Measurements from ENCODE around the gene RABGAP1L.
"Not testable (repeated sequence)": the region's sequence is repeated elsewhere in the genome, so short reads cannot be mapped to it uniquely, and the experiment has no call there.

The RABGAP1L gene

GRCh38 chr1:174309490-174309889 is 150.2 kb downstream of the RABGAP1L start:
- DNase-seq = no peak

GRCh38 chr1:174314433-174314832 is 155.1 kb downstream of the RABGAP1L start:
- no peak for DNase-seq

GRCh38 chr1:174315239-174315638 is 155.9 kb downstream of the RABGAP1L start:
- no peak for DNase-seq

GRCh38 chr1:174320897-174321296 is 161.6 kb downstream of the RABGAP1L start:
- not testable (repeated sequence) for DNase-seq

- DNase-seq = no peak
Observed at GRCh38 chr1:174322202-174322862, 163.0 kb downstream of the RABGAP1L start.

- no peak for DNase-seq
Observed at GRCh38 chr1:174324493-174324892, 165.2 kb downstream of the RABGAP1L start.

- DNase-seq = no peak
Observed at GRCh38 chr1:174324939-174325338, 165.6 kb downstream of the RABGAP1L start.

- no peak for DNase-seq
Observed at GRCh38 chr1:174326278-174326677, 167.0 kb downstream of the RABGAP1L start.

- DNase-seq = no peak
Observed at GRCh38 chr1:174333437-174333836, 174.1 kb downstream of the RABGAP1L start.

- DNase-seq = no peak
Observed at GRCh38 chr1:174337000-174337681, 177.8 kb downstream of the RABGAP1L start.

GRCh38 chr1:174340404-174340803 is 181.1 kb downstream of the RABGAP1L start:
- not testable (repeated sequence) for DNase-seq

GRCh38 chr1:174344162-174344561 is 184.8 kb downstream of the RABGAP1L start:
- DNase-seq = no peak

- DNase-seq = no peak
Observed at GRCh38 chr1:174352117-174352516, 192.8 kb downstream of the RABGAP1L start.

GRCh38 chr1:174352883-174353608 is 193.7 kb downstream of the RABGAP1L start:
- no peak for DNase-seq

- peak; percentile 55 for DNase-seq
Observed at GRCh38 chr1:174358344-174358743, 199.0 kb downstream of the RABGAP1L start.

GRCh38 chr1:174358786-174359453 is 199.6 kb downstream of the RABGAP1L start:
- peak; percentile 63 for DNase-seq

GRCh38 chr1:174359454-174359805 is 200.1 kb downstream of the RABGAP1L start:
- DNase-seq = no peak

- no peak for DNase-seq
Observed at GRCh38 chr1:174364996-174365736, 205.8 kb downstream of the RABGAP1L start.

- DNase-seq = no peak
Observed at GRCh38 chr1:174366946-174367345, 207.6 kb downstream of the RABGAP1L start.

GRCh38 chr1:174367892-174368291 is 208.6 kb downstream of the RABGAP1L start:
- no peak for DNase-seq

GRCh38 chr1:174376030-174376429 is 216.7 kb downstream of the RABGAP1L start:
- no peak for DNase-seq

- DNase-seq = peak; percentile 18
Observed at GRCh38 chr1:174391716-174392115, 232.4 kb downstream of the RABGAP1L start.

GRCh38 chr1:174393885-174394284 is 234.6 kb downstream of the RABGAP1L start:
- no peak for DNase-seq

Data from NCI-H69 (cell line).